NCI-H2029 treated with DMSO at 0.1 percent for 48 hours (cell line): ENCODE data around the gene CENPO.

Source experiments
- DNase-seq: peaks from one replicate; lab custom pipeline; 2025; lab: John Stamatoyannopoulos, UW

CENPO gene

GRCh38 chr2:24792874-24793760 is at the start of gene CENPO, which contains the start of gene PTRHD1:
CENPO (plus strand) TSS chr2:24793425; CDS start chr2:24793920, 495 bp downstream.
PTRHD1 (minus strand) TSS chr2:24793391; CDS start chr2:24793377, 14 bp downstream.
- peak; percentile 90 for DNase-seq

- DNase-seq: no peak
These were observed 49.3 kb upstream of the CENPO start for GRCh38 chr2:24743924-24744323.

- DNase-seq: no peak
These were observed 48.9 kb upstream of the CENPO start for GRCh38 chr2:24744356-24744755.

GRCh38 chr2:24745825-24746224 is 47.4 kb upstream of the CENPO start:
- no peak for DNase-seq

GRCh38 chr2:24747299-24747698 is 45.9 kb upstream of the CENPO start:
- no peak for DNase-seq

- no peak for DNase-seq
These were observed 44.0 kb upstream of the CENPO start for GRCh38 chr2:24749069-24749691.

GRCh38 chr2:24754985-24755705 is 38.1 kb upstream of the CENPO start:
- peak; percentile 19 for DNase-seq

DNA sequence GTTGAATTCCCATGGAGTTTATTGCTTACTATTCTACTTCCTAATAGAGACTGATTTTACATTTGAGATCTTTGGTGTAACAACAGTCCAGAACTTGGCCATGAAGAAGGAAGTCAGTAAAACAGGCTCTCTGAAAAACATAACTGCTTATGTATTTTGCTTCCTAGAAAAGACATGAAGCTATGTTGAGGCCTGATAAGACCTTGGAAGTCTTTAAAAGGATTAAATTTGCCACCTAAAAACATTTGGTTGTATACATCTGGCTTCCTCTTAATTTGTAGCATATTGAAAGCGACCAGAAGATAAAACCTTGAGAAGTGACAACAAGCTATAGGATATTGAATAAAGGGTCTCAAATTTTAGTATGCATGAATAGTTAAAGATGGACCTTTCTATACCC is 36.4 kb upstream of the CENPO start:
- DNase-seq: no peak

GRCh38 chr2:24761866-24762265 is 31.4 kb upstream of the CENPO start:
- no peak for DNase-seq

DNA sequence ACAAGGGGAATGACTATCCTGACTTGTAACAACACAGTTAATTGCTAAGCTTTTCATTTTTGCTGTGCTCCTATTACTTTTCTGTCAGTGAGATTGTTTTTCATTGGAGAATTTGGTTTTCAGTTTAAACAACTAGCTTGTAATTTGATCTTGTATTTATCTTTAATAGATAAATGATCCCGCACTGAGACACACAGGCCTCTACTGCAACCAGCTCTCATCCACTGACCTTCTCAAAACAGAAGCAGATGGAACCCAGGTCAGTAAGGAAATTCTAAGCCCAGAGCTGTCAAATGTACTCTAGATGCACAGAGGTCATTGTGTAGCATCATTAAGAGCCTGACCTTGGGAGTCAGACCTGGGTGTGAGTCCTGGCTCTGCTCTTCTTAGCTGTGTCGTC is 30.7 kb upstream of the CENPO start:
- DNase-seq: no peak

GRCh38 chr2:24763843-24764242 is 29.4 kb upstream of the CENPO start:
- DNase-seq: no peak

- DNase-seq: no peak
These were observed 26.6 kb upstream of the CENPO start for GRCh38 chr2:24766609-24767008.

GRCh38 chr2:24768013-24768412 is 25.2 kb upstream of the CENPO start:
- peak; percentile 30 for DNase-seq

GRCh38 chr2:24768601-24769000 is 24.6 kb upstream of the CENPO start:
- no peak for DNase-seq

GRCh38 chr2:24771061-24771460 is 22.2 kb upstream of the CENPO start:
- no peak for DNase-seq

GRCh38 chr2:24771764-24772586 is 21.2 kb upstream of the CENPO start:
- DNase-seq: no peak

- no peak for DNase-seq
These were observed 18.9 kb upstream of the CENPO start for GRCh38 chr2:24774373-24774772.

- DNase-seq: no peak
These were observed 14.1 kb upstream of the CENPO start for GRCh38 chr2:24779116-24779515.

- no peak for DNase-seq
These were observed 9.6 kb upstream of the CENPO start for GRCh38 chr2:24783641-24784040.

DNA sequence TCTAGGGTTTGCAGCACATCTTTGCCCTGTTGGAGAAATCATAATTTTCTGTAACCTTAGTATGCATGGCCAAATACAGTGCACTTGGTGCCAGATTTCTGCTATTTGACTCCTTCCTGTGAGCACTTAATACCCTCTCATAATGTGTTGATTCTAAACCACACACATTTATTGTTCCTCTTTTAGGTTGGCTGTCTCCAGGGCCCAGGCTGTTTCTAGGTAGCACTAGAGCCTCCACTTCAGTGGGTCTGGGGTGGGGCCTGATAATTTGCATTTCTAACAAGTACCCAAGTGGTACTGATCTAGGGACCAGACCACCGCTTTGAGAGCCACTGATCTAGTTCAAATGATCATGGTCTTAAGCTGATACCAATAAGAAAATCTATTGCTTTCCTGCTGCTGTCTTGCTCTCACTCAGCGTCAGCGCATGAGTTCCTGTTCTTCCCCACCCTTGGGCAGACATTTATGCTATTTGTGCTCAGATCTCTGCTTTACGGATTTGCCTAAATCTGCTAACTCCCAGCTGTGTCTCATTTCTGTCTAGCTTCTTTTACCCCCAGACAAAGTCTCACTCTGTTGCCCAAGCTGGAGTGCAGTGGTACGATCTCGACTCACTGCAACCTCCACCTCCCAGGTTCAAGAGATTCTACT is 7.4 kb upstream of the CENPO start:
- peak; percentile 65 for DNase-seq

- no peak for DNase-seq
These were observed 5.7 kb upstream of the CENPO start for GRCh38 chr2:24787532-24787931.
